HG02938 (cell line): ENCODE results near the gene SULT1A2.
"Not testable (repeated sequence)": the region's sequence is repeated elsewhere in the genome, so short reads cannot be mapped to it uniquely, and the experiment has no call there.

Experiments used
- ATAC-seq: cut with Tn5 transposase; IDR thresholded peaks from one replicate; pipeline ENCODE4 v1.9.1; 2021; ENCODE audit warnings: mild to moderate bottlenecking, moderate library complexity; ENCODE audit not compliant: unreplicated experiment

SULT1A2 gene

GRCh38 chr16:28592511-28592910, 4.3 kb downstream of the SULT1A2 start:
- no peak for ATAC-seq

- no peak for ATAC-seq
Measured at GRCh38 chr16:28591355-28591754, 5.5 kb downstream of the SULT1A2 start.

GRCh38 chr16:28590384-28591340, 6.2 kb downstream of the SULT1A2 start:
- ATAC-seq, result no peak

GRCh38 chr16:28589930-28590329, 6.9 kb downstream of the SULT1A2 start:
- ATAC-seq, result no peak

- no peak for ATAC-seq
Measured at GRCh38 chr16:28589069-28589468, 7.8 kb downstream of the SULT1A2 start.

- no peak for ATAC-seq
Measured at GRCh38 chr16:28587386-28587785, 9.5 kb downstream of the SULT1A2 start.

- no peak for ATAC-seq
Measured at GRCh38 chr16:28586466-28586865, 10.4 kb downstream of the SULT1A2 start.

- ATAC-seq, result no peak
Measured at GRCh38 chr16:28585674-28586073, 11.2 kb downstream of the SULT1A2 start.

- ATAC-seq, result no peak
Measured at GRCh38 chr16:28580726-28581315, 16.0 kb downstream of the SULT1A2 start.

GRCh38 chr16:28575446-28576109, 21.3 kb downstream of the SULT1A2 start:
- ATAC-seq, result no peak

GRCh38 chr16:28574925-28575324, 21.9 kb downstream of the SULT1A2 start:
- ATAC-seq, result no peak

- no peak for ATAC-seq
Measured at GRCh38 chr16:28573738-28574718, 22.8 kb downstream of the SULT1A2 start.

GRCh38 chr16:28572696-28573510, 23.9 kb downstream of the SULT1A2 start:
- ATAC-seq, result no peak

GRCh38 chr16:28569968-28570752, 26.7 kb downstream of the SULT1A2 start:
- ATAC-seq, result no peak

GRCh38 chr16:28569021-28569420, 27.8 kb downstream of the SULT1A2 start:
- ATAC-seq, result no peak

GRCh38 chr16:28567292-28567691, 29.6 kb downstream of the SULT1A2 start:
- ATAC-seq, result no peak

- ATAC-seq, result not testable (repeated sequence)
Measured at GRCh38 chr16:28566233-28566925, 30.5 kb downstream of the SULT1A2 start.

- ATAC-seq, result no peak
Measured at GRCh38 chr16:28563218-28563617, 33.6 kb downstream of the SULT1A2 start.
